GM19351 (cell line): Measurements from ENCODE around the gene ACP2.

Source experiments
- ATAC-seq: cut with Tn5 transposase; IDR thresholded peaks from one replicate; pipeline ENCODE4 v1.9.1; 2021; ENCODE audit warnings: mild to moderate bottlenecking, moderate library complexity; ENCODE audit not compliant: unreplicated experiment

Gene ACP2

GRCh38 chr11:47244448-47245350 is 3.9 kb downstream of the ACP2 start:
- ATAC-seq, result no peak

GRCh38 chr11:47243454-47243853 is 5.2 kb downstream of the ACP2 start:
- ATAC-seq, result no peak

GRCh38 chr11:47242596-47243192 is 5.9 kb downstream of the ACP2 start:
- no peak for ATAC-seq

GRCh38 chr11:47241841-47242301 is 6.7 kb downstream of the ACP2 start:
- no peak for ATAC-seq

- no peak for ATAC-seq
Measured at GRCh38 chr11:47239852-47240251, 8.8 kb downstream of the ACP2 start.

- ATAC-seq, result no peak
Measured at GRCh38 chr11:47236482-47236881, 12.1 kb downstream of the ACP2 start.

GRCh38 chr11:47235163-47235562 is 13.5 kb downstream of the ACP2 start:
- ATAC-seq, result no peak

GRCh38 chr11:47234669-47235100 is 13.9 kb downstream of the ACP2 start:
- no peak for ATAC-seq

GRCh38 chr11:47233989-47234668 is 14.5 kb downstream of the ACP2 start:
- no peak for ATAC-seq

GRCh38 chr11:47233051-47233450 is 15.6 kb downstream of the ACP2 start:
- ATAC-seq, result no peak

GRCh38 chr11:47229161-47229560 is 19.5 kb downstream of the ACP2 start:
- no peak for ATAC-seq

GRCh38 chr11:47225552-47226400 is 22.8 kb downstream of the ACP2 start:
- ATAC-seq, result peak; percentile 91

GRCh38 chr11:47222696-47223095 is 25.9 kb downstream of the ACP2 start:
- no peak for ATAC-seq

- no peak for ATAC-seq
Measured at GRCh38 chr11:47220401-47220821, 28.2 kb downstream of the ACP2 start.

- peak; percentile 28 for ATAC-seq
Measured at GRCh38 chr11:47216121-47216798, 32.4 kb downstream of the ACP2 start.

- no peak for ATAC-seq
Measured at GRCh38 chr11:47215366-47215910, 33.2 kb downstream of the ACP2 start.

- peak; percentile 40 for ATAC-seq
Measured at GRCh38 chr11:47213950-47214565, 34.6 kb downstream of the ACP2 start.

- ATAC-seq, result no peak
Measured at GRCh38 chr11:47212938-47213337, 35.7 kb downstream of the ACP2 start.

GRCh38 chr11:47208628-47209027 is 40.0 kb downstream of the ACP2 start:
- ATAC-seq, result no peak
